Measurements from ENCODE around the gene EPHB2. TPM values are rescaled to one million over a fixed set of nuclear protein-coding genes. Genes with fewer than 3 reads are reported as not detected.

Gene EPHB2
- total and polyA plus RNA-seq, 2 donors (not counting 1 experiment from before 2014, with no cell fraction given): 0.07 to 0.39 TPM

DNA sequence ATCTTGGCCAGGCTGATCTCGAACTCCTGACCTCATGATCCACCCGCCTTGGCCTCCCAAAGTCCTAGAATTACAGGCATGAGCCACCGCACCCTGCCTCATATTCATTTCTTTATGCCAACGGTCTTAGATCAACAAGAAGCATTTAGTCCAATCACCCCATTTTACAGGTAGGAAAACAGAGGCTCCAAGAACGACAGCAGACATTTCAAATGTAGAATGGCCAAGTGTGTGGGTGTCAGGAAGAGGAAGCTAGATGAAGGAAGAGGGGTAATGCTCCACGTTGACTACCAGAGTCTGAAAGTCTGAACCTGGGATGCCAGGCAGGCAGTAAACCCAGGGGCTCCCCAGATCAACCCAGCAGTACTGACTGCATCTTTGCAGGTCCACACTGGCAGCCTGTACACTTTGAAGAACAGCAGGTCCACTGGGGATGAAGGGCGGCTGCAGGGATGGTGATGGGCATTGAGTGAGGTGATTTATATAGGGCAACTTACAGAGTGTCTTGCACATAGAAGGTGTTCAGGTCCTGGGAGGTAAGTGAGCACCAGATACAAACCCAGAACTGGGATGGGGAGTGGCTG, 120.2 kb downstream of the EPHB2 start:
- POLR2A ChIA-PET: no interaction called here
- H3K9me3 ChIP-seq (ENCODE audit: control extremely low read depth in 1 of 3, control insufficient read depth in 2 of 3, insufficient read depth in 1 of 3, low read length in 2 of 3): no peaks in the 10 kb centered on the region
- H3K4me1 Mint-ChIP-seq: no peaks in the 10 kb centered on the region
- CTCF ChIA-PET: no interaction called here
- no peaks in the 10 kb centered on the region for H3K27me3 ChIP-seq (replicated peaks in 1 of 4; ENCODE audit: control extremely low read depth in 1 of 4, control insufficient read depth in 3 of 4, insufficient read depth in 4 of 4, low read length in 3 of 4)
- 81% methylated on average over 4 of the region's 7 CpGs for WGBS (ENCODE audit: insufficient coverage)
- no peak overlapping the region for H3K9ac ChIP-seq (ENCODE audit: low read length)
- H3K27ac Mint-ChIP-seq: no peak overlapping the region
- no peaks in the 10 kb centered on the region for H3K4me1 ChIP-seq (ENCODE audit: control insufficient read depth in 2 of 2, insufficient read depth in 2 of 2, low read length in 2 of 2)
- ATAC-seq (ENCODE audit: low read depth) (no peak), DNase-seq (no peak)
- H3K4me3 Mint-ChIP-seq: no peak overlapping the region
- intact Hi-C loops (cut with micrococcal nuclease): no loop called here
- no peaks in the 10 kb centered on the region for H3K9me3 Mint-ChIP-seq (ENCODE audit: insufficient read depth)
- peaks cover 6% of the 10 kb centered on the region for H3K27me3 Mint-ChIP-seq
- H3K4me2 ChIP-seq (replicated peaks; ENCODE audit: low read depth, low read length, poor library complexity, severe bottlenecking): no peak overlapping the region
- H3K79me2 ChIP-seq (ENCODE audit: control insufficient read depth, insufficient read depth, low read length): no peaks in the 10 kb centered on the region
- no peak overlapping the region for H3K4me3 ChIP-seq (ENCODE audit: control extremely low read depth in 1 of 5, extremely low read depth in 1 of 5, insufficient read depth in 1 of 5, low read depth in 2 of 5, low read length in 4 of 5)
- no peak overlapping the region for H3K27ac ChIP-seq (ENCODE audit: low read length in 2 of 2)
- no peak overlapping the region for H2AFZ ChIP-seq (ENCODE audit: insufficient read depth, low read depth, low read length, poor library complexity, severe bottlenecking)
- no peaks in the 10 kb centered on the region for H4K20me1 ChIP-seq (ENCODE audit: control insufficient read depth, insufficient read depth, low read length, poor library complexity, severe bottlenecking)
- no peaks in the 10 kb centered on the region for H3K36me3 ChIP-seq (replicated peaks in 1 of 2; ENCODE audit: control extremely low read depth in 1 of 2, control insufficient read depth in 1 of 2, extremely low read depth in 1 of 2, insufficient read depth in 2 of 2, low read length in 1 of 2)
- TF ChIP-seq, protein P1, sequence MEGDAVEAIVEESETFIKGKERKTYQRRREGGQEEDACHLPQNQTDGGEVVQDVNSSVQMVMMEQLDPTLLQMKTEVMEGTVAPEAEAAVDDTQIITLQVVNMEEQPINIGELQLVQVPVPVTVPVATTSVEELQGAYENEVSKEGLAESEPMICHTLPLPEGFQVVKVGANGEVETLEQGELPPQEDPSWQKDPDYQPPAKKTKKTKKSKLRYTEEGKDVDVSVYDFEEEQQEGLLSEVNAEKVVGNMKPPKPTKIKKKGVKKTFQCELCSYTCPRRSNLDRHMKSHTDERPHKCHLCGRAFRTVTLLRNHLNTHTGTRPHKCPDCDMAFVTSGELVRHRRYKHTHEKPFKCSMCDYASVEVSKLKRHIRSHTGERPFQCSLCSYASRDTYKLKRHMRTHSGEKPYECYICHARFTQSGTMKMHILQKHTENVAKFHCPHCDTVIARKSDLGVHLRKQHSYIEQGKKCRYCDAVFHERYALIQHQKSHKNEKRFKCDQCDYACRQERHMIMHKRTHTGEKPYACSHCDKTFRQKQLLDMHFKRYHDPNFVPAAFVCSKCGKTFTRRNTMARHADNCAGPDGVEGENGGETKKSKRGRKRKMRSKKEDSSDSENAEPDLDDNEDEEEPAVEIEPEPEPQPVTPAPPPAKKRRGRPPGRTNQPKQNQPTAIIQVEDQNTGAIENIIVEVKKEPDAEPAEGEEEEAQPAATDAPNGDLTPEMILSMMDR (IDR thresholded peaks at IDR 0.05): no peak
- TF ChIP-seq EZH2 (IDR thresholded peaks at IDR 0.05; ENCODE audit: borderline replicate concordance, insufficient read depth, low read depth, low read length, poor library complexity, severe bottlenecking): no peak

DNA sequence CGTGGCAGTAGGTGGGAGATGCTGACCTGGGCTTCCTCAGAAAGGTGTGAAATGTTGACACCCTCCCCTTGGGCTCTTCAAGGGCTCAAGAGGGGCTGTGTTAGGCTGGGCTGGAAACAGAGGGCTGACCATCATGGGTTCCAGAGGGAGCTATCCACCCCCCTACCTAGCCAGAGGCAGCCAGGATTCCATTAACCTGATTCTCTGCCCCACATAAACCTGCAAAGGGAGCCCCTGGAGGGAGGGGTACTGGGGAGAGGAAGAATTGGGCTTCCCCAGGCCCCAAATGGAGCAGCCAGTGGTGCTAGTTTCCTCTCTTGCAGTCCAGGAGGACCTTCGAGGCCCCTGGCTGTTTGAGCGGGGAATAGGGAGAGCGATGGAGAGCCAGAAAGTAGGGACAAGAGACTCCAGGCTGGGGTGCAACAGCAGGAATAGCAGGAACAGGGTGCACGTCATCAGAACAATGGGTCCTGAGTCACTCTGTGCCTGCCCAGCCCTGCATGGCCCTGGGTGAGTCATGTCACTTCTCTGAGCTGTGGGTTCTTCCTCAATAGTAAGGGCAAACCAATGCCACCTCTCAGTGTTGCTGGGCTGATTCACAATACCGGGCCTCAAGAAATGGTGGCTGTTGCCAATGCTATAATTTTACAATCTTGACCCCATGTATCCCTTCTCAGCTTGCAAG, 121.2 kb downstream of the EPHB2 start:
- H3K4me1 ChIP-seq (ENCODE audit: control insufficient read depth in 2 of 2, insufficient read depth in 2 of 2, low read length in 2 of 2): no peaks in the 10 kb centered on the region
- H3K9me3 Mint-ChIP-seq (ENCODE audit: insufficient read depth): no peaks in the 10 kb centered on the region
- ChIA-PET CTCF (no interaction called here), POLR2A (no interaction called here)
- H3K36me3 ChIP-seq (replicated peaks in 1 of 2; ENCODE audit: control extremely low read depth in 1 of 2, control insufficient read depth in 1 of 2, extremely low read depth in 1 of 2, insufficient read depth in 2 of 2, low read length in 1 of 2): no peaks in the 10 kb centered on the region
- ATAC-seq (ENCODE audit: low read depth) (no peak), DNase-seq (no peak)
- intact Hi-C loops (cut with micrococcal nuclease): no loop called here
- TF ChIP-seq, protein P1 (IDR thresholded peaks at IDR 0.05): no peak
- TF ChIP-seq EZH2 (IDR thresholded peaks at IDR 0.05; ENCODE audit: borderline replicate concordance, insufficient read depth, low read depth, low read length, poor library complexity, severe bottlenecking): no peak
- no peak overlapping the region for H2AFZ ChIP-seq (ENCODE audit: insufficient read depth, low read depth, low read length, poor library complexity, severe bottlenecking)
- no peaks in the 10 kb centered on the region for H3K9me3 ChIP-seq (ENCODE audit: control extremely low read depth in 1 of 3, control insufficient read depth in 2 of 3, insufficient read depth in 1 of 3, low read length in 2 of 3)
- no peak overlapping the region for H3K27ac ChIP-seq (ENCODE audit: low read length in 2 of 2)
- H3K4me3 Mint-ChIP-seq: no peak overlapping the region
- no peak overlapping the region for H3K4me3 ChIP-seq (ENCODE audit: control extremely low read depth in 1 of 5, extremely low read depth in 1 of 5, insufficient read depth in 1 of 5, low read depth in 2 of 5, low read length in 4 of 5)
- no peak overlapping the region for H3K27ac Mint-ChIP-seq
- H4K20me1 ChIP-seq (ENCODE audit: control insufficient read depth, insufficient read depth, low read length, poor library complexity, severe bottlenecking): no peaks in the 10 kb centered on the region
- no peak overlapping the region for H3K9ac ChIP-seq (ENCODE audit: low read length)
- H3K27me3 Mint-ChIP-seq: peaks cover 6% of the 10 kb centered on the region
- H3K4me1 Mint-ChIP-seq: no peaks in the 10 kb centered on the region
- no peaks in the 10 kb centered on the region for H3K27me3 ChIP-seq (replicated peaks in 1 of 4; ENCODE audit: control extremely low read depth in 1 of 4, control insufficient read depth in 3 of 4, insufficient read depth in 4 of 4, low read length in 3 of 4)
- H3K79me2 ChIP-seq (ENCODE audit: control insufficient read depth, insufficient read depth, low read length): no peaks in the 10 kb centered on the region
- H3K4me2 ChIP-seq (replicated peaks; ENCODE audit: low read depth, low read length, poor library complexity, severe bottlenecking): no peak overlapping the region
- 80% methylated on average over 6 of the region's 6 CpGs for WGBS (ENCODE audit: insufficient coverage)

Measured in B cell (primary cell).